HTERT RPE-1 (cell line): ENCODE data around the gene STEAP1.
"Not testable (repeated sequence)": the region's sequence is repeated elsewhere in the genome, so short reads cannot be mapped to it uniquely, and the experiment has no call there.

Experiments
- in situ Hi-C: fragments of 300-500 bp; cut with MboI; formaldehyde crosslinking; loops from 4 replicates; pipeline ENCODE4 v1.14.3; 2020; ENCODE audit warnings: low sequenced_read_pairs

The STEAP1 gene

GRCh38 chr7:90173127-90173844, 19.0 kb downstream of the STEAP1 start:
- in situ Hi-C loops, result no loop called here

DNA sequence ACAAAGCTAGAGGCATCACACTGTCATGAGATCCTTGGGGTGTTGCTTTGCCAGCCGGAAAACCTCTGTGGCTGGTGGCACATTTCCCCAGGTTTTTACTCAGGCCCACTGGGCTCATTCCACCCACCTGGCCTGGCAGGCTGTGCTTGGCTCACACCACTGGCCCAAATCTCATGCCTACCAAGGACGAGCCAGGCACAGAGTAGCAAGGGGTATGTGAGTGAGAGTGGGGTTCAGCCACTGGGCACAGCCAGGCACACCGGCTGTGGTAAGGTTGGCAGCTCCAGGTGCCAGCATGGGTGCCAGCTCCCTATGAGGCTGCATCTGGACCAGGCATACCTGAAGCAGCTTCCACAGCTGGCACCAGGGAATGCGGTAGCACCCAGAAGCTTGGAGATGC, 21.4 kb downstream of the STEAP1 start:
- in situ Hi-C loops, result no loop called here

DNA sequence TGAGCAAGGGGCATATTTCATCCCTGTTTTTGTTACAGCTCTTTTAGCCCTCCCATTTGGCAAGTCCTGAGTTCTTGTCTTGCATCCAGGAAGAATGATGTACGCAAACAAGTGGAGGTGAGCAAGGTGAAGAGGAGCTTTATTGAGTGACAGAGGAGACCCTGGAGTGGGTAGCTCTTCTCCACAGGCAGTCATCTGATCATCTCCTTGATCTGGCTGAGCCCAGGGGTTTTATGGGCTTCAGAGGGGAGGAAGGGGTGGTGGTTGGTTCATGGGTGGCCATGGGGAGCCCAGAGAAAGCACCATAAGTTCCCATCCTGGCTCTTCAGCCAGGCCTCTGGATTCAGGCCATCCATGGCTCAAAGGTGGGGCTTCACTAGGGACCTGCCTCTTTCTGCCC, 21.9 kb downstream of the STEAP1 start:
- in situ Hi-C loops, result no loop called here

DNA sequence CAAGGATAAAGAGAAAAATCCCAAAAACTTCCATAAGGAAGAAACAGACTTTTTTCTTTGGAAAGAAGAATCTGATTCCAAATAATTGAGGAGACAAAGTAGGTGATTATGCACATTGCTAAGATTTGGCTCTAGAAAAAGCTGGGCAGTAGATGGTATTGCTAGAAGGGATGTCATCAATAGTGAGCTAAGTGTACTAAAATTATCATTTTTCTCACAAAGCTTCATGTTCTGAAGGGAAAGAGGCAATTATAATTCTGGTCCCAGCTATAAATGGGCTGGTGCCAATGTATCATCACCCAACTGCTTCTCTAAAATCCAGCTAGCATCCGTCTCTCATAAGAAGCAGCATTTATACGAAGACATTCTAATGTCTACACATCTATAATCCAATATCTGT, 23.9 kb downstream of the STEAP1 start:
- in situ Hi-C loops, result no loop called here

- in situ Hi-C loops, result no loop called here
Measured at GRCh38 chr7:90178679-90179278, 24.5 kb downstream of the STEAP1 start.

DNA sequence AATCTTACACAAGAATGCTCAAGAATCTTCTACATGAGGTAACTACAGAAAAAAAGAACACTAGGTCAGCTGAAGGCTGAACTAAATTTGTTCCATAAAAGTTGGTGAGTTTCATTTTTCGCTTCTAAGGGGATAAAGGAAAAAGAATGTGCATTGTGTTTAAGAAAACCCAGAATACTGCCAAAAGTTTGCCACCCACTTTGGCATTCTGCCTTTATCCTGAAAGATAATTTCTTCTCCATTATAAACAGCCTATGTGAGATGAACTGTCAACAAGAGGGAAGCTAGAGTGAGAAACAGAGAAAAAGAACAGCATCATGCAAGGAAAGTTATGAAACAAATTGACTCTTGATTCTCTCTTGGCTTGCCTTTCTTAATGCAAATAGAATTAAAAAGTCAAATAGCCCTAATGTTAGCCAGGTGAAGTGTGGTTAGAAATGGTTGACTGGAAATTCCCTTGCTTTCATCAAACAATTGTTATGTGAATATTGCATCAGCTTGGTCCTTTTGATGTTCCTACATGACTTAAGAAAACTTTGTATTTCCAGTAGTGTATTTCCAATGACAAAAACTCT, 25.8 kb downstream of the STEAP1 start:
- in situ Hi-C loops, result no loop called here

- in situ Hi-C loops, result no loop called here
Measured at GRCh38 chr7:90180649-90181048, 26.4 kb downstream of the STEAP1 start.

GRCh38 chr7:90181485-90181884, 27.2 kb downstream of the STEAP1 start:
- in situ Hi-C loops, result no loop called here

- in situ Hi-C loops, result not testable (repeated sequence)
Measured at GRCh38 chr7:90186290-90186689, 32.0 kb downstream of the STEAP1 start.

DNA sequence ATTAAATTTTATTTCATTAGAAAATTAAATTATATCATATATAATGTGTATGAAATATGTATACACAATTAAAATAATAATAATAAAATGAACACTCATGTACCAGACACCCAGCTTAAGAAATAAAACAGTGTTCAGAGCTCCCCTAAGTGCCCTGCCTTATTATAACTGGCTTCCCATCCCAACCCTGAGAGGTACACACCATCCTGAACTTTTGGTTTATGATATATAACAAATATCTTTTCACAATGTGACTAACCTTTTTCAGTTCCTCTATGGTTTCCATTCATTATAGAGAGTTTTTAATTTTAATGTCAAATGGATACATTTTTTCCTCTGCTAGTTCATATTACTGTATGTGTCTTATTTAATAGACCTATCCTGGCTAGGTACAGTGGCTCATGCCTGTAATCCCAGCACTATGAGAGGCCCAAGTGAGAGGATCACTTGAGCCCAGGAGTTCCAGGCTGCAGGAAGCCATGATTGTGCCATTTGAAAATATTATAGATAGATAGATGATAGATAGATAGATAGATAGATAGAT, 33.3 kb downstream of the STEAP1 start:
- in situ Hi-C loops, result no loop called here

- in situ Hi-C loops, result no loop called here
Measured at GRCh38 chr7:90188281-90188680, 34.0 kb downstream of the STEAP1 start.

DNA sequence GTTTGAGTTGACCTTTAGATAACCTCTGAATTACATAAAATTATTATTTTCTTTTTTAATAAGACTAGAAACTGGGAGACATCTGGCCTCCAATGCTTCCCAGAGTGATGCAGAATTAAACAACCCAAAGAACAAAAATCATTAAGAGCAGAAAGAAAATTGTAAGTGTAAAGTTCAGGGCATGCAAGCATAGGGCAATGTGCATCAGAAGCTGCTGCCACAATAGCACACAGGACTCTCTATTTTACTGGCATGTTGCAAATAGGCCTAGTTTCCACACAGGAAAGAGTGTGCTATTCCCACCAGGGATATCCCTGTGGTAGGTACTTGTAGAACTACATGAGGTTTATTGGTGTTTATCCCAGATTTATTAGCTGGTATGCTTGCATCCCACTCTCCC, 36.7 kb downstream of the STEAP1 start:
- in situ Hi-C loops, result no loop called here

DNA sequence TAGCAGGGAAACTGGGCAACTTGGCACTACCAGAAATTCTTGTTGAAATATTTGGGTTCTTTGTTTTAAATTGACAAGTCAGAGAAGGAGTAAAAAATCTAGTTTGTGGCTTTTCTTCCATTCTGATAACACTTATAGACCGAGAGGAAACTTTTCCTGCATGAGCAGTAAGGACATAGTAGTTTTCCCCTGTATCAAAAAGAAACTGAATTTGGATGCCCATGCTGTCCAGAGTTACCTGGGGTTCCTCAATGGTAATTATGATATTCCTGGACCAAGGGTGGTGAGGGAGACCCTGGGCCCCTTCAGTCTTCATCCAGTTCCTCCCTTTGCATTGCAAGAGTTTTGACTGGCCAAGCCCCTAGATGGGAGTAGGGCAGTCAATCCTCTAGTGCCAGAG, 37.4 kb downstream of the STEAP1 start:
- in situ Hi-C loops, result no loop called here

- in situ Hi-C loops, result no loop called here
Measured at GRCh38 chr7:90192876-90193750, 38.8 kb downstream of the STEAP1 start.

DNA sequence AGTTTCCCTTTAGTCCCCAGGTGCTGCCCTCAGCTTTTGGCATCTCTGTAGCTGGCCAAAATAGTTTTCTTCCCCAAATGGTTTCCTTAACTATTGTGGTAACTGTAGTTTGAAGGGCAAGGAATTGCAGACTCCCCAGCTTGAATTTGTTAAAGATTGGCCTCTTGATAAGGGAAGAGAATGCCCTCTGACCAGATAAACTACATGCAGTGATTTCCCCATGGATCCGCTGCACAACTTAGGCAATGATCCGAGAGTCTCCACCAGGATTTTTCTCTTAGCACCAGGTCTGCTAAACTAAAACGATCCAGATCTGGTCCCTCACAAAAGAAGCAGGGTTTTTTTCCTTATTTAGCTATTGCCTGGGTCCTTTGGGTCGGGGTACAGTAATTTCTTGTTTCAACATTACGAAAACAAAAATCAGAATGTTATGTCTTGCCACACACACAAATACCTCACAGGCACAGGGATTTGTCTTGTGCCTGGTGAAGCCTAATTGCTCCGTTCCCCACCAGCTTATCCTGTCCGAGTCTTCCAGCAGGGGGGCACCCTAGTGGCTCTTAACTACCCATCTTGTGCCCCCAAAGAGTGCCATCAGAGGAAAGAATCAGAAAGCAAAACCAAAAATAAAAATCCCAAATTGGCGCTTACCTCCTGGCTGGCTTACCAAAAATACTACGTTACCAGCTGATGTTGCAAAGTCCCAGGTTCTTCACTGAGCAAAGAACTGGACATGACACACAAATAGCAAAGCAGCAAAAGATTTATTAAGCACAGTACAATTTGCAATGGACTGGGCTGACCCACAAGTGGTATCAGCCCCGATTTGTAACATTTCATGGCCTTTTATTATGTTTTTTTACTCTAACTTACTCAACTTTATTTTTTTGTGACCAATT, 40.9 kb downstream of the STEAP1 start:
- in situ Hi-C loops, result no loop called here

- in situ Hi-C loops, result no loop called here
Measured at GRCh38 chr7:90201500-90202195, 47.4 kb downstream of the STEAP1 start.

DNA sequence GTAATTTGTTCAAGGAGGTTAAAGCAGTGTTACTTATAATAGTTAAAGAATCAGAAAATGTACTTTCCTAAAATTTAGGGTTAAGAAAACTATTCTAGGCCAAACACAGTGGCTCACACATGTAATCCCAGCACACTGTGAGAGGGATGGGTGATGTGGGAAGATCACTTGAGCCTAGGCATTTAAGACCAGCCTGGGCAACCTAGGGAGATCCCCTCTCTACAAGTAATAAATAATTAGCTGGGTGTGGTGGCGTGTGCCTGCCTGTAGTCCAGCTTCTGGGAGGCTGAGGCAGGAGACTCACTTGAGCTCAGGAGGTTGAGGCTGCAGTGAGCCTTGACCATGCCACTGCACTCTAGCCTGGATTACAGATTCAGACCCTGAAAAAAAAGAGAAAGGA, 53.7 kb downstream of the STEAP1 start:
- in situ Hi-C loops, result no loop called here

DNA sequence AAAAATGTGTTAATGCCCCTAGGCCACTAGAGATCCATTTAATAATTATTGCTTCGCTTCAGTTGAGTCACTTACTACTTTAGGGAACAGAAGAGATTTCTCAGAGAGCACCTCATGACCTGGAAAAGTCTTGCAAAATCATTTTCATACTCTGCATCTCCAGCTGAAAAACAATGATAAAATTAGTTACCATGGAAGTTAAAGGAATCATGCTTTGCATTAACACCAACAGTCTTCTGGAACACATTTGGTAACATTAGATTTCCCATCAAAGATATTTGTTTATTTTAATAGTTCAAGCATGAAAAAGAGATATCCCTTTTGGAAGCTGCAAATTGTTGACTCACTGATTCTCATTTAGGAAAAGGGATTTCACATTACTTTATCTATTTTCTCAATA, 55.5 kb downstream of the STEAP1 start:
- in situ Hi-C loops, result no loop called here

GRCh38 chr7:90210475-90210874, 56.2 kb downstream of the STEAP1 start:
- in situ Hi-C loops, result no loop called here

GRCh38 chr7:90210981-90211380, 56.7 kb downstream of the STEAP1 start:
- in situ Hi-C loops, result no loop called here
